K562 (cell line): Measurements from ENCODE around the gene TBX10. TPM values are rescaled to one million over a fixed set of nuclear protein-coding genes. Genes with fewer than 3 reads are reported as not detected.

Source experiments
- ARID2 ChIP-seq: fragments of 450-650 bp; IDR thresholded peaks from 2 replicates; pipeline ENCODE4 v1.6.1; 2017; ENCODE audit warnings: antibody characterized with exemption, mild to moderate bottlenecking
- ARID3A ChIP-seq: IDR thresholded peaks from 2 replicates; pipeline ENCODE4 v1.6.1; 2012; ENCODE audit warnings: low read depth, low read length, improper control_type of control experiment, borderline replicate concordance
- CREM ChIP-seq: IDR thresholded peaks from 2 replicates; pipeline ENCODE4 v1.6.1; 2014; ENCODE audit warnings: antibody characterized with exemption, low read depth
- E2F5 ChIP-seq: sonication (generic); formaldehyde crosslinking; IDR thresholded peaks from 2 replicates; pipeline ENCODE4 v1.8.0; 2022; ENCODE audit warnings: mild to moderate bottlenecking, missing genetic modification reagents
- ELF1 ChIP-seq: fragments of 200-800 bp; sonication (Bioruptor generic); IDR thresholded peaks from 2 replicates; pipeline ENCODE4 v1.6.1; 2016; ENCODE audit warnings: missing genetic modification characterization, missing compliant biosample characterization
- EP300 ChIP-seq: IDR thresholded peaks from 2 replicates; pipeline ENCODE4 v1.6.1; 2012; ENCODE audit warnings: low read length, improper control_type of control experiment
- FOSL1 ChIP-seq: fragments of 200-800 bp; sonication (Bioruptor generic); conservative IDR thresholded peaks from 2 replicates; pipeline ENCODE4 v1.6.1; 2016; ENCODE audit warnings: missing genetic modification characterization, missing compliant biosample characterization
- IRF1 ChIP-seq: sonication (generic); formaldehyde crosslinking; IDR thresholded peaks from 2 replicates; pipeline ENCODE4 v1.8.0; 2022; ENCODE audit warnings: missing genetic modification reagents, mild to moderate bottlenecking, borderline replicate concordance
- NCOA2 ChIP-seq, 2 experiments: fragments of 450-650 bp; IDR thresholded peaks; 2 replicates each; pipeline ENCODE4 v1.6.1; 2018; ENCODE audit warnings: mild to moderate bottlenecking in 2 of 2, moderate library complexity in 1 of 2; ENCODE audit not compliant: partially characterized antibody in 2 of 2
- RBM34 ChIP-seq: fragments of 200-400 bp; formaldehyde crosslinking; IDR thresholded peaks from 2 replicates; pipeline ENCODE4 v1.6.1; 2018; ENCODE audit warnings: low read length, borderline replicate concordance; ENCODE audit not compliant: insufficient read depth
- RERE ChIP-seq: sonication (generic); formaldehyde crosslinking; IDR thresholded peaks from 2 replicates; pipeline ENCODE4 v1.8.0; 2023; ENCODE audit warnings: missing genetic modification reagents, mild to moderate bottlenecking, borderline replicate concordance
- SIX5 ChIP-seq, 2 experiments: IDR thresholded peaks; 2 replicates each; pipeline ENCODE4 v1.6.1; 2011; ENCODE audit warnings: low read length in 2 of 2, borderline replicate concordance in 1 of 2, low read depth in 1 of 2, mild to moderate bottlenecking in 1 of 2, moderate library complexity in 1 of 2; ENCODE audit not compliant: insufficient read depth in 1 of 2
- SMARCE1 ChIP-seq: fragments of 450-650 bp; IDR thresholded peaks from 2 replicates; pipeline ENCODE4 v1.7.1; 2016; ENCODE audit warnings: mild to moderate bottlenecking
- SOX6 ChIP-seq: fragments of 450-650 bp; IDR thresholded peaks from 2 replicates; pipeline ENCODE4 v1.6.1; 2014; ENCODE audit warnings: mild to moderate bottlenecking
- STAG1 ChIP-seq: sonication (generic); formaldehyde crosslinking; IDR thresholded peaks from 2 replicates; pipeline ENCODE4 v1.5.0; 2020; ENCODE audit warnings: missing genetic modification reagents, borderline replicate concordance
- TCFL5 ChIP-seq: fragments of 250-450 bp; sonication (Bioruptor Pico); conservative IDR thresholded peaks from 2 replicates; pipeline ENCODE4 v1.6.1; 2021; ENCODE audit warnings: mild to moderate bottlenecking, moderate library complexity, matching md5 sums
- TGIF2 ChIP-seq: sonication (generic); formaldehyde crosslinking; IDR thresholded peaks from 2 replicates; pipeline ENCODE4 v1.8.1; 2022; ENCODE audit warnings: mild to moderate bottlenecking, missing genetic modification reagents, moderate library complexity
- TRIM24 ChIP-seq, 2 experiments: fragments of 450-650 bp; IDR thresholded peaks; 2 replicates each; pipeline ENCODE4 v1.6.1; 2016
- ZNF696 ChIP-seq: fragments of 250-450 bp; sonication (Bioruptor Pico); conservative IDR thresholded peaks from 2 replicates; pipeline ENCODE4 v1.4.0; 2020; ENCODE audit warnings: mild to moderate bottlenecking, moderate library complexity
- ZNF717 ChIP-seq: fragments of 250-450 bp; sonication (Bioruptor Pico); IDR thresholded peaks from 2 replicates; pipeline ENCODE4 v1.5.0; 2021
- polyA plus RNA-seq, 8 experiments: library from polyadenylated mRNA; depleted of rRNA in 4 of 8; stranded (reverse) in 5 of 8; unstranded in 3 of 8; fragments of >200 nt; fragmentation: Nextera tagmentation in 2 of 8; fragmentation: Illumina TruSeq in 1 of 8; extraction: Ambion mirVana in 2 of 8; extraction: Trizol in 1 of 8; gene quantifications; 2 replicates each; pipeline versions ENCODE4 v1.2.1 to v1.2.3, GENCODE V29; 2011 to 2014; ENCODE audit warnings: inconsistent platforms in 1 of 8, missing spikeins in 1 of 8
- total RNA-seq, 7 experiments: library from RNA; depleted of rRNA in 6 of 7; stranded (reverse); fragments of >200 nt in 6 of 7; fragmentation: Illumina TruSeq in 2 of 7; extraction: Trizol in 2 of 7; gene quantifications; 2 replicates each; pipeline versions ENCODE4 v1.2.1 to v1.2.3, GENCODE V29; 2011 to 2021; ENCODE audit warnings: low replicate concordance in 1 of 7

TBX10 gene
- total and polyA plus RNA-seq, 9 of the 15 experiments (the other 6 are each of a cell fraction or from before 2014, with no cell fraction given): not detected

- no peak; the same call in 1 of the 2 replicates for TF ChIP-seq CREM
- TF ChIP-seq TGIF2 (CRISPR knock-in tag): no peak
- TF ChIP-seq TCFL5 (CRISPR knock-in tag): no peak
- 0 out of 2 replicates have a peak, but pooled peaks have one; percentile 46 for TF ChIP-seq SMARCE1
- no peak for TF ChIP-seq ELF1 (tag)
- TF ChIP-seq ARID2: no peak
- TF ChIP-seq SIX5 (IDR thresholded peaks at IDR 0.05; ENCODE audit: borderline replicate concordance in 1 of 2, insufficient read depth in 1 of 2, low read depth in 1 of 2, low read length in 2 of 2): no peak
- no peak for TF ChIP-seq NCOA2 (IDR thresholded peaks at IDR 0.05; ENCODE audit: partially characterized antibody in 2 of 2)
- TF ChIP-seq TRIM24 (IDR thresholded peaks at IDR 0.05): peak in 1 of 2 experiments; percentile 66; a peak in 2 of 4 replicates
- TF ChIP-seq SOX6: peak; percentile 43; the same call in 1 of the 2 replicates
- peak; percentile 85 for TF ChIP-seq EP300
- TF ChIP-seq RBM34: no peak
- no peak for TF ChIP-seq IRF1 (CRISPR knock-in tag)
- TF ChIP-seq FOSL1 (tag): peak; percentile 28; the same call in 1 of the 2 replicates
- no peak for TF ChIP-seq RERE (CRISPR knock-in tag)
- TF ChIP-seq ZNF717 (CRISPR knock-in tag): no peak
- TF ChIP-seq ARID3A: 0 out of 2 replicates have a peak, but pooled peaks have one; percentile 45
- TF ChIP-seq E2F5 (CRISPR knock-in tag): no peak
- TF ChIP-seq ZNF696 (CRISPR knock-in tag): no peak
- TF ChIP-seq STAG1: no peak
Measured at GRCh38 chr11:67600324-67601029, 39.1 kb downstream of the TBX10 start (continued).
